Activated CD8-positive, alpha-beta memory T cell treated with anti-CD3 and anti-CD28 coated beads, Interleukin-2, amount 50 U/mL, for 24 hours (primary cell): ENCODE results near the gene NAT14.

Experiments used
- DNase-seq: peaks from one replicate; pipeline ENCODE4 v3.0.0-alpha.2; 2020; ENCODE audit errors: extremely low read depth

The NAT14 gene

GRCh38 chr19:55453511-55454260, 31.3 kb upstream of the NAT14 start:
- no peak for DNase-seq

DNA sequence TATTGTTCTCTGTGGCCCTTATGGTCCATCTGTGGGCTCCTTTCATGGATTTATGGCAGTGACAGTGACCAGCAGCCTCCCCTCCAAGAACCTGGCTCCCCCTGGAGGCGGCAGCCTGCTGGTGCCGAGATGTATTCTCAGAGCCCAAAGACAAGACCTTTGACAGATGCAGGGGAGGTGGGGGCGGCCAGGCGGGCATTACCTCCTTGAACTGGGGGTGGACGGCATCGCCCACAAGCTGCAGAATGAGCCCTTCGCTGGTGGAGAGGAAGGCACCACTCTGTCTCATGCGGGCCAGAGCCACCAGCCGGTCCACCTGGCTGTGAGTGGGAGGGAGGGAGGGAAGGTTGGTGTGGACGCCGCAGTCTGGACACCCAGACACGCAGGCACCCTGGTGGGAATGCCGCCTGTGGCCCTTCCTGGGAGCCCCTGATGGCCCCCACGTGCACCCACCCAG, 30.2 kb upstream of the NAT14 start:
- no peak for DNase-seq

GRCh38 chr19:55455576-55456235, 29.3 kb upstream of the NAT14 start:
- no peak for DNase-seq

- no peak for DNase-seq
Observed at GRCh38 chr19:55456347-55456746, 28.6 kb upstream of the NAT14 start.

- no peak for DNase-seq
Observed at GRCh38 chr19:55457683-55458457, 27.1 kb upstream of the NAT14 start.

- no peak for DNase-seq
Observed at GRCh38 chr19:55459551-55459949, 25.4 kb upstream of the NAT14 start.

DNA sequence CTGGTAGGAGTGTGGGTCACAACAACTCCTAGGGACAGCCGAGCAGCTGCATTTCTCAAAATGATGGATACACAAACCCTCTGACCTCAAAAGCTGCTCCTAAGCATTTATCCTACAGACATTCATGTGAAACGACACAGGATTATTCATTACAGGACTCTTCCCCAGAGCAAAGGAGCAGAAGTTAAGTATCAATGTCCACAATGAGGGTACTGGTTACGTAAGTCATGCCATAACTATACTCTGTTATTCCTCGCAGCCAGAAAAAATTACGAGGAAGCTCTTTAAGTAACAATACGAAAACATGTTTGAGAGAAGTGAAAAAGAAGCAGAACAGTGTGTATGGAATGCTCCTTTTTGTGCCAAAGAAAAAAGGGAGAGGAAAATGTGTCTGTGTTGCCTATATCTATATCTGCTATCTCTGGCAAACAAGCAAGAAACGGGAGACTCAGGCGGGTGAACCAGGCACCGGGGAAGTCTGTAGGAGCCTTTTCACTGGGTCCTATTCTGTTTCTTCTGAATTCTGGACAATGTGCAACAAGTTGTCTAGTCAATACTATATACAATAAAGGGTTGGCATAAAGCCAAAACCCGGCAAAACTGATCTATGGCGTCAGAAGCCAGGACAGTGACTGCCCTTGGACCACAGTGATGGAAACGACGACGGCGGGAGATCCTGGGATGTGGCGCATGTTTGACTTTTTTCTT, 24.9 kb upstream of the NAT14 start:
- DNase-seq, result no peak

DNA sequence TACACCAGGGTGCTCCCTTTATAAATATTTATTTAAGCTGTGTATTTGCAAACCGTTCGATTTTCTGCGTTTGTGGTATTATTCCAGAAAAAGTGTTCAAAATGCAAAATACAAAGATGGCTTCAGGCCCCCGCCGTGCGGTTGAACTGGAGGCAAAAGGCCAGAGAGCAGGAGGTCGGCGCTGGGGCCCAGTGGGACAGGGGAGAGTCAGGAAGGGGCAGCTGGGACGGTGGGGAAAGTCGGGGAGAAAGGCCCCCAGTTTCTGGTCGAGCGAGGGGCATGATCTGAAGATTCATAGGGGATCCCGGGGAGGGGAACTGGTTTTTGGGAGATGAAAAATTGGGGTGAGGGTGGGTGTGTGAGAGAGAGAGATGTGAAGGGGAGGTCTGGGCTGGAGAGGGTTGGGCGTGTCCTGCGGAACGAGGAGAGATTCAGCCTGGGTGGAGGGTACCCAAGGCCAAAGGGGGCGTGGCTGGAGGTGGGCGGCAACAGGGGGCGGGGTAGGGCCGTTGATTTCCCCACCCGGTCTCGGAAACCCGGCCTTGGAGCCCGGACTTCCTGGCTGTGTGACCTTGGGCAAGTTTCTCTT, 24.2 kb upstream of the NAT14 start:
- no peak for DNase-seq

DNA sequence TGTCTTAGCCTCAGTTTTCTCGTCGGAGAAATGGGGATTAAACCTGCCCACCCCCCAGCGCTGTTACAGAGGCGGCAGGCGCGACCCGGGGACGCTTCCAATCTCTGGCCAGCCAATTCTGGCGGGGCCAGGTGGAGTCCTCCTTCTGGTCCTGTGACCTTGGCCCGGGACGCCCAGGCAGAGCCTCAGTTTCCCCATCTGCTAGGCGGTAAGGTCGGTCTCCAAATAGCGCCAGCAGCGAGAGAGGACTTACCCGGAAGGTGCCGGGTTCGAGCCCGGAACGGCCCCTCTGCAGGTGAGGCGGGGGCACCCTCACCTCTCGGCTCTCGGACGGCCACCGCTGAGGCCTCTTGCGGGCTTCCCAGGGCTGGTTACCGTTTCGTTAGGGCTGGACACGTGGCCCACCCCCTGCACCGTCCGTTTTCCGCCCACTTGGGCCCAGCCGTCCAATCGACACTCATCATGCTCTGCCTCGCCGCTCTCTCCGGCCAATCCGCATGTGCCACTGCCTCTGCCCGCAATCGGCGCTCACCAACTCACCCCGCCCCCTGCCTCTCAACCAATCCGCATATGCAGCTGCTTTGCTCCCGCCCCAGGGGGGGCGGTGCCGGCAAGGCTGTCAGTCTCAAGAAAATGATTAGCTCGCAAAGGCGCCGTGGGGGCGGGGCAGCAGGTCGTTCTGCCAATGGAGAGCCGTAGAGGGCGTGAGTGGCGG, 23.6 kb upstream of the NAT14 start, which contains the start of gene ISOC2:
TSS of gene ISOC2 (minus strand) at position 384 of the 715 bp plus-strand sequence. CDS start 5,156 bp downstream, outside the sequence.
- peak; percentile 100 for DNase-seq

- DNase-seq, result no peak
Observed at GRCh38 chr19:55461974-55462626, 22.9 kb upstream of the NAT14 start.

DNA sequence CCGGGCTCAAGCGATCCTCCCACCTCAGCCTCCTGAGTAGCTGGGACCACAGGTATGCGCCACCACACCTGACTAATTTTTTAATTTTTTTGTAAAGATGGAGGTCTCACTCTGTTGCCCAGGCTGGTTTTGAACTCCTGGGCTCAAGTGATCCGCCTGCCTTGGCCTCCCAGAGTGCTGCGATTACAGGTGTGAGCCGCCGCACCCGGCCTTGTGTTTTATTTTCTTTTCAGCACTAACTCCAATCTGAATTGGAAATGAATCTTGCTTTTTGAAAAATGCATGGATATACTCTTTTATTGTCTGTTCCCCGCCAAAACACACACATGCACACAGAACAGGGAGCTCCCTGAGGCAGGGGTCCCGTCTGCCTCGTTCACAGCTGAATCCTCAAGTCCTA, 22.3 kb upstream of the NAT14 start:
- no peak for DNase-seq

DNA sequence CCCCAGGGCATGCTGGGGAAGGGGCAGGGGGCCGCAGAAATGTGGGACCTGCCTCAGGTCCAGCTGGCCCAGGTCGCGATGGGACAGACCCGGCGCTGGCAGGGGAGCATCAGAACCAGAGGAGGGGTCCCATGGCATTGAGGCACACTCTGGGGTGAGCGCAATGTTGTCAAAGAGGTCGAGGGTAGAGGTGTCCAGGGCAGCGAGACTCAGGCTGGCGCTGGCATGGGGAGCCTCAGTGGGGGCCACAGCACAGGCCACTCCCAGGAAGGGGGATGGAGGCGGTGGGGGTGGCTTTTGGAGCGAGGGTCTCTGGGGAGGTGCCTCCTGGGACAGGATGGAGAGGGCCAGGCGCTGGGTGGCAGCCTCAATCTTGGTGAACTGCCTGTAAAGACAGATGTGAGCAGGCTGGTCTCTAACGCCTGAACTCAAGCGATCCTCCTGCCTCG, 21.4 kb upstream of the NAT14 start:
- DNase-seq, result no peak

GRCh38 chr19:55464039-55464661, 20.8 kb upstream of the NAT14 start:
- DNase-seq, result no peak

DNA sequence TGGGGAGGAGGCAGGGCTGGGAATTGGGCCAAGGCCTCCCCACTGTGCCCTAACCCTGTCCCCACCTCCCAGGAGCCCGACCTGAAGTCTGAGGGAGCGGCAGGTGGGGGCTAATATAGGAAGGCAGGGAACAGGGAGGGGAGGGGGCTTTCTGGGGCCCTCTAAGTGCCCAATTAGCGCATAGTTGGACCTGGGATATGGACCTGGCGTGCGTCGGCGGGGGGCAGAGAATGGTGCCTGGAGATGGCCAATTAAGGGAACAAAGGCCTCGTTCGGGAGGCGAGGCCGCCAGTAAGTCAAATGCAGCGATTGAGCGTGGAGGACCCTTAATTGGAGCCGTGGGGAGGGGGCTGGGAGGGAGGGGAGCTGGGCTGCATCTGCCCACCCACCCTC, 20.3 kb upstream of the NAT14 start, which contains the start of gene C19orf85:
TSS of gene C19orf85 (minus strand) at position 90 of the 393 bp plus-strand sequence. CDS start 197 bp downstream, outside the sequence.
- DNase-seq, result no peak

DNA sequence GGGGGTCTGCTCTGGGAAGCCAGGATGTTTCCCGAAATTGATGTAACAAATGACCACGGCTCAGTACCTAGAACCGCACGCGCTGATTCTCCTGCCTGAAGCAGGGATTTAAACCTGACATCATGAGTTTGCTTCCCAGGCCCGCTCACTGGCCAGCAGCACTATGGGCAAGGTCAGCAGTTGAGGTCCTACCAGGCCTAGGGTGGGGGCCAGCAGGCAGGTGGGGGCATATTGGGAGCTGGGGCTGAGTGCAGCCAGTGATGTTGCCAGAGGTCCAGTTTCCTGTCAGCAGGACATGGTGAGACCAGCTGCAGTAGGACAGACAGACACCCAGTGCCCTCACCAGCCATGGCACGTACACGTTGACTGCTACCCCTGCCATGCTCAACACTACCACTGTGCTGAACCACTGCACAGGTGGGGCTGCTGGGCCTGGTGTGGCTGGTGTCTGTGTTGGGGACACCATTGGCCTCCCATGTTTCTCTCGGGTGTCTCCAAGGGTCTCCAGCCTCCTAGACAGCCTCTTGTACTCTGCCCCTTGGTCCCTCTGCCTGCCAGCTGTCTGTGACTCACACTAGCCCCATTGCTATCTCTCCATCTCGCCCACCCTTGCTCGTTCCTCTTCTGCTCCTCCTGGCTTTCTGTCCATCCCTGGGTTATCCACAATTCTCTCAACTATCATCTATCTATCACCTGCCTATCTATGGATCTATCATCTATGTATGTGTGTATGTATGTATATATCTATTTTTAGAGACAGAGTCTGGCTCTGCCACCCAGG, 19.3 kb upstream of the NAT14 start:
- no peak for DNase-seq

DNA sequence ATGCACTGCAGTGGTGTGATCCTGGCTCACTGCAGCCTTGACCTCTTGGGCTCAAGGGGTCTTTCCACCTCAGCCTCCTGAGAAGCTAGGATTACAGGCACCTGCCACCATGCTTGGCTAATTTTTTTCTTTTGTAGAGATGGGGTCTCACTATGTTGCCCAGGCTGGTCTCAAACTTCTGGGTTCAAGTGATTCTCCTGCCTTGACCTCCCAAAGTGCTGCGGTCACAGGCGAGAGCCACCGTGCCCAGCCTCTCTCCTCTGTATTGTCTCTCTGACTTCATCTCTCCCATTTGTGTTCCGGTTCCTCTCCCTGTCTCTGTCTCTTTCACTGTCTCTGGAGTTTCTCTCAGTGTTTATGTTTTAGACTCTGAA, 18.8 kb upstream of the NAT14 start:
- no peak for DNase-seq

GRCh38 chr19:55467236-55468053, 17.5 kb upstream of the NAT14 start:
- no peak for DNase-seq

- DNase-seq, result no peak
Observed at GRCh38 chr19:55468054-55468393, 17.0 kb upstream of the NAT14 start.
